HepG2 (cell line): ENCODE results near the gene DGUOK. TPM values are rescaled to one million over a fixed set of nuclear protein-coding genes. Genes with fewer than 3 reads are reported as not detected.

ENCODE experiments used
- ATAC-seq: fragments of 200-7000 bp; cut with Tn5 transposase; 3 replicates; pipeline ENCODE4 v1.9.1; 2020; ENCODE audit warnings: mild to moderate bottlenecking, moderate library complexity
- BruUV-seq: library from RNA; stranded (reverse); fragments of 400-500 nt; replicated peaks from 2 replicates; lab custom pipeline; 2021; lab: Mats Ljungman, UMichigan
- CTCF ChIA-PET: fragments of 300-600 bp; formaldehyde crosslinking; extraction: SDS; loops from one replicate; lab custom pipeline; 2021; ENCODE audit warnings: low total read pairs, inconsistent platforms, low intra/inter-chr PET ratio; lab: Yijun Ruan, JAX
- POLR2A ChIA-PET: fragments of 350-600 bp; sonication (Branson Sonifier 250); formaldehyde crosslinking; loops from one replicate; lab custom pipeline; 2020; ENCODE audit warnings: antibody characterized with exemption, inconsistent platforms; lab: Yijun Ruan, JAX
- DNase-seq: peaks from one replicate; pipeline ENCODE4 v3.0.0-alpha.2; 2015; ENCODE audit warnings: low spot score
- FAIRE-seq: peaks from 3 replicates; lab custom pipeline; 2011; peaks lifted over from hg19 to GRCh38; lab: Jason Lieb, UNC
- H2AFZ ChIP-seq: one replicate; pipeline ENCODE4 v1.6.1; 2011; ENCODE audit warnings: low read length, inconsistent platforms
- H3K27ac ChIP-seq: fragments of 300-600 bp; 3 replicates; pipeline ENCODE4 v1.8.0; 2011; ENCODE audit warnings: mixed run types, mild to moderate bottlenecking, mixed read lengths, low read length, inconsistent platforms; ENCODE audit not compliant: insufficient read depth; ENCODE audit errors: extremely low read length
- H3K27me3 ChIP-seq, 2 experiments: fragments of 200-600 bp in 1 of 2; 2 replicates in 1 of 2; 3 replicates in 1 of 2; pipeline versions ENCODE4 v1.6.0 to v1.8.0; 2011; ENCODE audit warnings: low read length in 2 of 2, mild to moderate bottlenecking in 2 of 2, moderate library complexity in 2 of 2, inconsistent platforms in 1 of 2; ENCODE audit not compliant: insufficient read depth in 2 of 2, control insufficient read depth in 1 of 2
- H3K36me3 ChIP-seq, 2 experiments: fragments of 200-600 bp in 1 of 2; replicated peaks in 1 of 2; 2 replicates in 1 of 2; 3 replicates in 1 of 2; pipeline versions ENCODE4 v1.5.1 to v1.8.0; 2011; ENCODE audit warnings: low read length in 2 of 2, inconsistent platforms in 1 of 2; ENCODE audit not compliant: insufficient read depth in 2 of 2, control insufficient read depth in 1 of 2
- H3K4me1 ChIP-seq: 2 replicates; pipeline ENCODE4 v1.5.1; 2012; ENCODE audit warnings: low read length, inconsistent platforms; ENCODE audit not compliant: insufficient read depth
- H3K4me2 ChIP-seq: 2 replicates; pipeline ENCODE4 v1.6.0; 2011; ENCODE audit warnings: low read depth, low read length, inconsistent platforms
- H3K4me3 ChIP-seq, 3 experiments: fragments of 200-600 bp in 1 of 3; sonication (generic), shearing (Covaris generic) in 1 of 3; replicated peaks in 1 of 3; 2 replicates each; pipeline ENCODE4 v1.5.1; 2011 to 2016; ENCODE audit warnings: low read length in 3 of 3, inconsistent platforms in 2 of 3, low read depth in 2 of 3, mild to moderate bottlenecking in 2 of 3, control low read depth in 1 of 3, mixed read lengths in 1 of 3; ENCODE audit not compliant: insufficient read depth in 1 of 3
- H3K79me2 ChIP-seq: one replicate; pipeline ENCODE4 v1.6.1; 2011; ENCODE audit warnings: low read length, inconsistent platforms; ENCODE audit not compliant: insufficient read depth
- H3K9ac ChIP-seq: 2 replicates; pipeline ENCODE4 v1.6.0; 2011; ENCODE audit warnings: mild to moderate bottlenecking, low read depth, low read length, inconsistent platforms; ENCODE audit not compliant: insufficient read depth
- H3K9me3 ChIP-seq: 2 replicates; pipeline ENCODE4 v1.5.1; 2012; ENCODE audit warnings: mild to moderate bottlenecking, low read length
- H4K20me1 ChIP-seq: 2 replicates; pipeline ENCODE4 v1.6.0; 2011; ENCODE audit warnings: inconsistent platforms, mild to moderate bottlenecking, low read length, moderate library complexity; ENCODE audit not compliant: insufficient read depth
- AGO2 ChIP-seq: fragments of 200-400 bp; formaldehyde crosslinking; optimal IDR thresholded peaks from 2 replicates; pipeline ENCODE3; 2017; ENCODE audit warnings: mild to moderate bottlenecking, low read depth, low read length, moderate library complexity
- ARHGAP35 ChIP-seq: sonication (generic); formaldehyde crosslinking; IDR thresholded peaks from 2 replicates; pipeline ENCODE4 v1.9.0; 2022; ENCODE audit warnings: mild to moderate bottlenecking, inconsistent platforms, moderate library complexity, missing genetic modification reagents, borderline replicate concordance
- CC2D1A ChIP-seq: sonication (generic); formaldehyde crosslinking; IDR thresholded peaks from 2 replicates; pipeline ENCODE4 v1.8.1; 2023; ENCODE audit warnings: mild to moderate bottlenecking, missing genetic modification reagents
- FOXJ3 ChIP-seq: sonication (generic); formaldehyde crosslinking; IDR thresholded peaks from 2 replicates; pipeline ENCODE4 v1.4.0; 2020; ENCODE audit warnings: missing genetic modification reagents, mild to moderate bottlenecking, borderline replicate concordance
- HDAC6 ChIP-seq: fragments of 200-600 bp; sonication (generic); IDR thresholded peaks from 2 replicates; pipeline ENCODE4 v1.7.0; 2017; ENCODE audit warnings: mild to moderate bottlenecking, antibody characterized with exemption, low read length, low read depth
- JUN ChIP-seq: sonication (generic); formaldehyde crosslinking; IDR thresholded peaks from 2 replicates; pipeline ENCODE4 v1.4.0; 2020; ENCODE audit warnings: mild to moderate bottlenecking, missing genetic modification reagents
- PHF5A ChIP-seq: IDR thresholded peaks from one replicate; pipeline ENCODE4 v1.6.1; 2018; ENCODE audit warnings: low read depth, missing genetic modification reagents; ENCODE audit not compliant: unreplicated experiment
- POLR2AphosphoS2 ChIP-seq: IDR thresholded peaks from 2 replicates; pipeline ENCODE4 v1.6.1; 2011; ENCODE audit warnings: low read depth, low read length, improper control_type of control experiment
- POLR2AphosphoS5 ChIP-seq: IDR thresholded peaks from 2 replicates; pipeline ENCODE4 v1.6.1; 2012; ENCODE audit warnings: low read depth, low read length
- ZNF253 ChIP-seq: sonication (generic); formaldehyde crosslinking; IDR thresholded peaks from 2 replicates; pipeline ENCODE4 v1.8.0; 2022; ENCODE audit warnings: mild to moderate bottlenecking, missing genetic modification reagents, borderline replicate concordance
- ZNF326 ChIP-seq: sonication (generic); formaldehyde crosslinking; IDR thresholded peaks from 2 replicates; pipeline ENCODE4 v1.4.0; 2020; ENCODE audit warnings: missing genetic modification reagents, borderline replicate concordance
- ZNF34 ChIP-seq: sonication (generic); formaldehyde crosslinking; IDR thresholded peaks from 2 replicates; pipeline ENCODE4 v1.4.0; 2020; ENCODE audit warnings: mild to moderate bottlenecking, missing genetic modification reagents, borderline replicate concordance
- ZNF543 ChIP-seq: sonication (generic); formaldehyde crosslinking; IDR thresholded peaks from 2 replicates; pipeline ENCODE4 v1.4.0; 2020; ENCODE audit warnings: mild to moderate bottlenecking, missing genetic modification reagents
- ZNF558 ChIP-seq: sonication (generic); formaldehyde crosslinking; IDR thresholded peaks from 2 replicates; pipeline ENCODE4 v1.9.0; 2022; ENCODE audit warnings: mild to moderate bottlenecking, missing genetic modification reagents, borderline replicate concordance
- ZNF740 ChIP-seq: sonication (generic); formaldehyde crosslinking; IDR thresholded peaks from 2 replicates; pipeline ENCODE4 v1.4.0; 2020; ENCODE audit warnings: missing genetic modification reagents
- ZNF841 ChIP-seq: sonication (generic); formaldehyde crosslinking; IDR thresholded peaks from 2 replicates; pipeline ENCODE4 v1.8.1; 2023; ENCODE audit warnings: missing genetic modification reagents, borderline replicate concordance
- WGBS: methylation state at CpG from one replicate; pipeline ENCODE4 v1.1.6; 2017; ENCODE audit warnings: low lambda C conversion rate; 5-methylcytosine and 5-hydroxymethylcytosine counted together
- in situ Hi-C: cut with HindIII; loops from 2 replicates; pipeline ENCODE4 v1.10.0; 2017; ENCODE audit warnings: low pct_unique_long_range_greater_than_20kb; ENCODE audit not compliant: extremely low pct_ligation_motif_present
- intact Hi-C: fragments of 100-400 bp; cut with micrococcal nuclease; formaldehyde crosslinking; loops from one replicate; pipeline ENCODE4 v1.10.0; 2022; ENCODE audit not compliant: unreplicated experiment
- polyA plus RNA-seq, 8 experiments: library from polyadenylated mRNA; depleted of rRNA in 3 of 8; stranded (reverse) in 7 of 8; unstranded in 1 of 8; fragments of >200 nt; fragmentation: Illumina TruSeq in 4 of 8; extraction: Trizol in 4 of 8; gene quantifications; 2 replicates each; pipeline versions ENCODE4 v1.2.1 to v1.2.3, GENCODE V29; 2011 to 2016; ENCODE audit warnings: low read depth in 4 of 8, missing spikeins in 1 of 8, mixed read lengths in 1 of 8; ENCODE audit not compliant: insufficient read depth in 1 of 8
- total RNA-seq, 5 experiments: library from RNA; depleted of rRNA; stranded (reverse); fragments of >200 nt; fragmentation: Illumina TruSeq; extraction: Trizol; gene quantifications; 2 replicates each; pipeline ENCODE4 v1.2.3, GENCODE V29; 2016; ENCODE audit warnings: low read depth in 1 of 5

DGUOK gene
- total and polyA plus RNA-seq, 2 of the 13 experiments (the other 11 are each of a cell fraction or from before 2014, with no cell fraction given), result 105 to 137 TPM

- intact Hi-C loops (no loop called here), in situ Hi-C loops (no loop called here)
- POLR2A ChIA-PET, result no interaction called here
- DNase-seq (no peak), FAIRE-seq (no peak), ATAC-seq (no peak)
- WGBS, result 14% methylated on average over 4 of the region's 4 CpGs
- CTCF ChIA-PET, result no interaction called here
- peaks cover 15% of the 10 kb centered on the region for H3K4me1 ChIP-seq
- H3K9me3 ChIP-seq, result no peaks in the 10 kb centered on the region
- H3K4me2 ChIP-seq, result no peak overlapping the region
- H3K27me3 ChIP-seq, result peaks cover 4 to 44% of the 10 kb centered on the region in 2 experiments; a peak in 3 of 5 replicates
- H3K36me3 ChIP-seq, result no peaks in the 10 kb centered on the region
- no peak overlapping the region for H3K4me3 ChIP-seq
- H3K27ac ChIP-seq, result no peak overlapping the region
- no peaks in the 10 kb centered on the region for H3K79me2 ChIP-seq
- H2AFZ ChIP-seq, result no peak overlapping the region
- no peak overlapping the region for H3K9ac ChIP-seq
- no TSS peak for BruUV-seq
- H4K20me1 ChIP-seq, result no peaks in the 10 kb centered on the region
- TF ChIP-seq FOXJ3 (no peak), ZNF253 (CRISPR knock-in tag) (no peak), CC2D1A (CRISPR knock-in tag) (no peak), ZNF326 (no peak), AGO2 (no peak), HDAC6 (no peak), ZNF740 (CRISPR knock-in tag) (no peak), POLR2AphosphoS5 (no peak), POLR2AphosphoS2 (no peak), JUN (CRISPR knock-in tag) (no peak), ZNF558 (no peak), ZNF543 (CRISPR knock-in tag) (no peak), ZNF841 (no peak), PHF5A (CRISPR knock-in tag) (no peak), ZNF34 (CRISPR knock-in tag) (no peak), ARHGAP35 (CRISPR knock-in tag) (no peak)
- TF ChIP-seq, all 625 proteins: peak for 0
Measured at GRCh38 chr2:73902284-73902683, 24.4 kb upstream of the DGUOK start.
